HL-60 (cell line): ENCODE data around the gene IPCEF1.

ENCODE experiments used
- DNase-seq, 2 experiments: peaks; one replicate each; pipeline ENCODE4 v3.0.0-alpha.2; 2010 to 2020; ENCODE audit warnings: low read depth in 1 of 2, low spot score in 1 of 2
- H3K27ac ChIP-seq: fragments of 250-450 bp; sonication (Bioruptor Pico); replicated peaks from 2 replicates; pipeline ENCODE4 v1.5.1; 2020; ENCODE audit warnings: mild to moderate bottlenecking, moderate library complexity
- H3K27me3 ChIP-seq: fragments of 250-450 bp; sonication (Bioruptor Pico); 2 replicates; pipeline ENCODE4 v1.5.1; 2021; ENCODE audit warnings: mild to moderate bottlenecking, moderate library complexity; ENCODE audit not compliant: insufficient read depth, poor library complexity, severe bottlenecking
- H3K4me3 ChIP-seq: replicated peaks from 2 replicates; pipeline ENCODE4 v1.5.1; 2011; ENCODE audit warnings: mild to moderate bottlenecking, control low read depth, low read length; ENCODE audit not compliant: insufficient read depth
- GABPA ChIP-seq: IDR thresholded peaks from 2 replicates; pipeline ENCODE4 v1.6.1; 2012; ENCODE audit warnings: low read depth
- POLR2AphosphoS5 ChIP-seq: IDR thresholded peaks from 2 replicates; pipeline ENCODE4 v1.6.1; 2012; ENCODE audit warnings: low read depth
- REST ChIP-seq: IDR thresholded peaks from 2 replicates; pipeline ENCODE4 v1.6.1; 2012; ENCODE audit warnings: low read depth; ENCODE audit not compliant: insufficient replicate concordance
- SPI1 ChIP-seq: IDR thresholded peaks from 2 replicates; pipeline ENCODE4 v1.6.1; 2012; ENCODE audit warnings: low read depth, mild to moderate bottlenecking, borderline replicate concordance
- TF ChIP-seq, protein P1 (sequence below): IDR thresholded peaks from one replicate; pipeline ENCODE4 v1.5.1; 2011; ENCODE audit warnings: low read length, control low read depth, inconsistent platforms; ENCODE audit not compliant: insufficient read depth

Gene IPCEF1

GRCh38 chr6:154276810-154277628 is 79.6 kb downstream of the IPCEF1 start:
- DNase-seq, result no peak
- H3K4me3 ChIP-seq, result no peak overlapping the region
- TF ChIP-seq, protein P1, sequence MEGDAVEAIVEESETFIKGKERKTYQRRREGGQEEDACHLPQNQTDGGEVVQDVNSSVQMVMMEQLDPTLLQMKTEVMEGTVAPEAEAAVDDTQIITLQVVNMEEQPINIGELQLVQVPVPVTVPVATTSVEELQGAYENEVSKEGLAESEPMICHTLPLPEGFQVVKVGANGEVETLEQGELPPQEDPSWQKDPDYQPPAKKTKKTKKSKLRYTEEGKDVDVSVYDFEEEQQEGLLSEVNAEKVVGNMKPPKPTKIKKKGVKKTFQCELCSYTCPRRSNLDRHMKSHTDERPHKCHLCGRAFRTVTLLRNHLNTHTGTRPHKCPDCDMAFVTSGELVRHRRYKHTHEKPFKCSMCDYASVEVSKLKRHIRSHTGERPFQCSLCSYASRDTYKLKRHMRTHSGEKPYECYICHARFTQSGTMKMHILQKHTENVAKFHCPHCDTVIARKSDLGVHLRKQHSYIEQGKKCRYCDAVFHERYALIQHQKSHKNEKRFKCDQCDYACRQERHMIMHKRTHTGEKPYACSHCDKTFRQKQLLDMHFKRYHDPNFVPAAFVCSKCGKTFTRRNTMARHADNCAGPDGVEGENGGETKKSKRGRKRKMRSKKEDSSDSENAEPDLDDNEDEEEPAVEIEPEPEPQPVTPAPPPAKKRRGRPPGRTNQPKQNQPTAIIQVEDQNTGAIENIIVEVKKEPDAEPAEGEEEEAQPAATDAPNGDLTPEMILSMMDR, result no peak
- no peak for TF ChIP-seq SPI1
- no peak for TF ChIP-seq GABPA
- TF ChIP-seq POLR2AphosphoS5, result no peak
- TF ChIP-seq REST, result no peak
- H3K27me3 ChIP-seq, result no peaks in the 10 kb centered on the region
- no peak overlapping the region for H3K27ac ChIP-seq

DNA sequence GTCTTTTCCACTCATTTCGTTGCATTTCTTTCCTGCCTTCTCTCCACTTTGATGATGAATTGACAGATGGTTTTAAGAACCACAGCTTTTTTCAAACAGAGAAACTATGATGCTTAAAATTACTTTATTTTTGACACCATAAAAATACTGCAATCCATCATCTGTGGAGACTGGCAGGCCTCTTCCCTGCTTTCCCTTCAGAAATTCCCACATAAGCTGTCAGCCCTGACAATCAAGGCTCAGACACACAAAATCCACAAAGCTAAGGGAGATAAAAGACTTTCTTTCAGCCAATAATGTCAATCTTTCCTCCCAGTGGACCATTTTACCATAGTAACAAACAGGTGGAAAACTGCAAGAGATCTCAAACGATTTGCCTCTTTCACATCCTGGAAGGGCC is 82.4 kb downstream of the IPCEF1 start:
- Histone ChIP-seq H3K27ac (no peak overlapping the region), H3K27me3 (no peaks in the 10 kb centered on the region), H3K4me3 (no peak overlapping the region)
- TF ChIP-seq, protein P1, result no peak
- TF ChIP-seq SPI1, result no peak
- TF ChIP-seq REST, result no peak
- TF ChIP-seq POLR2AphosphoS5, result no peak
- no peak for TF ChIP-seq GABPA
- DNase-seq, result no peak

GRCh38 chr6:154268486-154268885 is 88.1 kb downstream of the IPCEF1 start:
- H3K27ac ChIP-seq, result no peak overlapping the region
- no peaks in the 10 kb centered on the region for H3K27me3 ChIP-seq
- H3K4me3 ChIP-seq, result no peak overlapping the region
- TF ChIP-seq GABPA, result no peak
- TF ChIP-seq REST, result no peak
- TF ChIP-seq SPI1, result no peak
- TF ChIP-seq, protein P1, result no peak
- no peak for TF ChIP-seq POLR2AphosphoS5
- DNase-seq, result no peak
